Mucosa of rectum (tissue), 2 donors: ENCODE data around the gene AEN.
"Not testable (repeated sequence)": the region's sequence is repeated elsewhere in the genome, so short reads cannot be mapped to it uniquely, and the experiment has no call there.

Experiments
- H3K27ac ChIP-seq, 2 donors: one replicate each; pipeline ENCODE4 v1.7.0; 2013; ENCODE audit warnings: inconsistent platforms in 2 of 2, low read depth in 2 of 2, low read length in 2 of 2
- H3K27me3 ChIP-seq, 2 donors: one replicate each; pipeline ENCODE4 v1.7.0; 2013; ENCODE audit warnings: low read length in 2 of 2; ENCODE audit not compliant: control insufficient read depth in 2 of 2, insufficient read depth in 2 of 2
- H3K36me3 ChIP-seq, 2 donors: one replicate each; pipeline ENCODE4 v1.7.0; 2013; ENCODE audit warnings: low read length in 2 of 2; ENCODE audit not compliant: control insufficient read depth in 2 of 2, insufficient read depth in 2 of 2
- H3K4me1 ChIP-seq, 2 donors: one replicate each; pipeline ENCODE4 v1.7.0; 2013; ENCODE audit warnings: low read length in 2 of 2, mild to moderate bottlenecking in 1 of 2; ENCODE audit not compliant: control insufficient read depth in 2 of 2, insufficient read depth in 2 of 2
- H3K4me3 ChIP-seq, 2 donors: one replicate each; pipeline ENCODE4 v1.7.0; 2013; ENCODE audit warnings: low read length in 2 of 2
- H3K9ac ChIP-seq, 2 donors: one replicate each; pipeline ENCODE4 v1.7.0; 2013; ENCODE audit warnings: low read length in 2 of 2, low read depth in 1 of 2, mild to moderate bottlenecking in 1 of 2
- H3K9me3 ChIP-seq, 2 donors: one replicate each; pipeline ENCODE4 v1.7.0; 2013; ENCODE audit warnings: low read length in 2 of 2; ENCODE audit not compliant: control insufficient read depth in 2 of 2
- donor health status: healthy.
- donor health status: Normal muscosa, but diverticular disease.

AEN gene

GRCh38 chr15:88638626-88639372 lies 17.7 kb downstream of the AEN start, which contains the start of gene ISG20:
TSS of gene ISG20 (plus strand) at chr15:88639016. CDS start at chr15:88639367, 351 bp downstream.
- Histone ChIP-seq H3K36me3 (no peaks in the 10 kb centered on the region), H3K4me3 (peak within 1 kb of the TSS; percentile 80 to 88), H3K27ac (peak within 1 kb of the TSS; percentile 96 to 99), H3K9me3 (no peaks in the 10 kb centered on the region), H3K9ac (peak within 1 kb of the TSS; percentile 92 to 95), H3K4me1 (peaks cover 34 to 45% of the 10 kb centered on the region in 2 donors), H3K27me3 (no peaks in the 10 kb centered on the region)

GRCh38 chr15:88641959-88642452 lies 20.9 kb downstream of the AEN start:
- Histone ChIP-seq H3K27ac (no peak overlapping the region), H3K4me1 (peaks cover 30 to 33% of the 10 kb centered on the region in 2 donors), H3K9ac (no peak overlapping the region), H3K9me3 (no peaks in the 10 kb centered on the region), H3K27me3 (no peaks in the 10 kb centered on the region), H3K4me3 (no peak overlapping the region), H3K36me3 (peaks cover 0 to 11% of the 10 kb centered on the region in 2 donors)

GRCh38 chr15:88642514-88642913 lies 21.4 kb downstream of the AEN start:
- not testable (repeated sequence) for H3K9me3 ChIP-seq, H3K9ac ChIP-seq, H3K27ac ChIP-seq, H3K4me3 ChIP-seq, H3K27me3 ChIP-seq
- H3K36me3 ChIP-seq: peaks cover 0 to 11% of the 10 kb centered on the region in 2 donors
- H3K4me1 ChIP-seq: peaks cover 29 to 30% of the 10 kb centered on the region in 2 donors

GRCh38 chr15:88644741-88645140 lies 23.6 kb downstream of the AEN start:
- H3K27ac ChIP-seq: no peak overlapping the region
- H3K27me3 ChIP-seq: no peaks in the 10 kb centered on the region
- peaks cover 0 to 14% of the 10 kb centered on the region in 2 donors for H3K36me3 ChIP-seq
- H3K4me1 ChIP-seq: peaks cover 29 to 30% of the 10 kb centered on the region in 2 donors
- no peak overlapping the region for H3K4me3 ChIP-seq
- no peak overlapping the region for H3K9ac ChIP-seq
- no peaks in the 10 kb centered on the region for H3K9me3 ChIP-seq

- no peak overlapping the region for H3K9ac ChIP-seq
- H3K36me3 ChIP-seq: peaks cover 0 to 14% of the 10 kb centered on the region in 2 donors
- no peaks in the 10 kb centered on the region for H3K27me3 ChIP-seq
- H3K4me3 ChIP-seq: no peak overlapping the region
- H3K4me1 ChIP-seq: peaks cover 22 to 28% of the 10 kb centered on the region in 2 donors
- H3K27ac ChIP-seq: no peak overlapping the region
- no peaks in the 10 kb centered on the region for H3K9me3 ChIP-seq
Observed at GRCh38 chr15:88645171-88646087, 24.3 kb downstream of the AEN start.

GRCh38 chr15:88646088-88646405 lies 24.9 kb downstream of the AEN start:
- H3K27me3 ChIP-seq: no peaks in the 10 kb centered on the region
- H3K36me3 ChIP-seq: peaks cover 0 to 14% of the 10 kb centered on the region in 2 donors
- peaks cover 18 to 24% of the 10 kb centered on the region in 2 donors for H3K4me1 ChIP-seq

GRCh38 chr15:88646951-88647350 lies 25.8 kb downstream of the AEN start:
- Histone ChIP-seq H3K9me3 (no peaks in the 10 kb centered on the region), H3K9ac (no peak overlapping the region), H3K27ac (no peak overlapping the region), H3K4me3 (no peak overlapping the region), H3K4me1 (peaks cover 18 to 21% of the 10 kb centered on the region in 2 donors), H3K36me3 (peaks cover 0 to 14% of the 10 kb centered on the region in 2 donors), H3K27me3 (no peaks in the 10 kb centered on the region)

More at GRCh38 chr15:88646088-88646405, 24.9 kb downstream of the AEN start:
- no peaks in the 10 kb centered on the region for H3K9me3 ChIP-seq
- H3K9ac ChIP-seq: no peak overlapping the region
- no peak overlapping the region for H3K27ac ChIP-seq
- H3K4me3 ChIP-seq: no peak overlapping the region

GRCh38 chr15:88647351-88648105 lies 26.4 kb downstream of the AEN start:
- H3K4me1 ChIP-seq: peaks cover 18 to 21% of the 10 kb centered on the region in 2 donors
- peak overlapping the region in 1 of 2 donors; percentile 35 for H3K27ac ChIP-seq
- no peak overlapping the region for H3K4me3 ChIP-seq
- peaks cover 0 to 14% of the 10 kb centered on the region in 2 donors for H3K36me3 ChIP-seq
- H3K9me3 ChIP-seq: no peaks in the 10 kb centered on the region
- H3K27me3 ChIP-seq: no peaks in the 10 kb centered on the region
- H3K9ac ChIP-seq: peak overlapping the region; percentile 8 to 31

GRCh38 chr15:88648357-88649214 lies 27.4 kb downstream of the AEN start:
- Histone ChIP-seq H3K27ac (peak overlapping the region; percentile 10 to 65), H3K9ac (peak overlapping the region; percentile 34), H3K4me1 (peaks cover 18 to 21% of the 10 kb centered on the region in 2 donors), H3K4me3 (no peak overlapping the region), H3K36me3 (peaks cover 0 to 14% of the 10 kb centered on the region in 2 donors), H3K9me3 (no peaks in the 10 kb centered on the region), H3K27me3 (no peaks in the 10 kb centered on the region)
